GM19438 (cell line): ENCODE results near the gene DNAH8.

Source experiments
- ATAC-seq: cut with Tn5 transposase; IDR thresholded peaks from one replicate; pipeline ENCODE4 v1.9.1; 2021; ENCODE audit warnings: low read depth; ENCODE audit not compliant: unreplicated experiment

The DNAH8 gene

DNA sequence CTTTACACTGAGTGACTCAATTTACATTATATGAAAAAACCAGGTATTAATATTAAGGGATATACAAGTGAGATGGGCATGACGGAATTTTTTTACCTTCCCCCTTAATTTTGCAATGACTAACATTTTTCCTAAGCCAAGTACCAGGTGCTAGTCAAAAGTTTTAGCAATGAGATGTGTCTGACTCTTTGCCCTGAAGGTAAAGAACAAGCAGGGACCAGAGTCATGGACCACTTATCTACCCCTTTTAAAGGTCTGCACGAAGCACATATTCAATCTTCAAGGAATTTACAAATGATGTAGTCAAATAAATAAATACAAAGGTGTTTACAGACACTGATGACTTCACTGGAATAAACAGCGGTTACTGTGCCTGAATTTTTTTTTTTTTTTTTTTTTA is 13.6 kb upstream of the DNAH8 start:
- ATAC-seq: no peak

GRCh38 chr6:38702558-38703397 is 12.3 kb upstream of the DNAH8 start, which contains the start of gene GLO1:
GLO1 (minus strand) TSS chr6:38703145; CDS start chr6:38703054, 91 bp downstream.
- ATAC-seq: peak; percentile 97

DNA sequence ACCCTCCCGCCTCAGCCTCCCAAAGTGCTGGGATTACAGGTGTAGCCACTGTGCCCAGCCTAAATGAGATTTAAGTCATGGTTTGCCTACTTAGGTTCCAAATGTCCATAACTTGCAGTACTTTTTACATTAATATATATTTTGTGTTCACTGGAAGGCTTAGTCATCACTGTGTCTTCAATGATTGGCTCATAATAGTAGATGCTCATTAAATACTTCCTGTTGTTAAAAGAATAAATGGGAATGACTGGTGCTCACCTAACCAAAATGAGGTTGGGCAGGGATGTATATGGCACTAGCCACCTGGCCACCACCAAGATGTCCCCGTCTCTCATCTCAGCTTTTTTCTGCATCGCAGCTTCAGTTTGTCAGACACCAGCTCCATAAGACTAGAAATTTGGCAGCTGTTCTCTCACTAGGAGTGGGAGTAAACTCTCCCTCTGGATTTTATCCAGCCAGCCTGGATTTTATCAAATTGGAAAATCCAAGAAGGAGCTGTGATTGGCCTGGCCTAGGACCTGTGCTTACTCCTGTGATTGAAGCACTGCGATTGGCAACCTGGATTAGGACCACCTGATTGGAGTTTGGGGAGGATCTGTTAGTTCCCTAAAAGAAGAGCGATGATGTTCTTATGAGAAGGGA is 11.0 kb upstream of the DNAH8 start:
- no peak for ATAC-seq

DNA sequence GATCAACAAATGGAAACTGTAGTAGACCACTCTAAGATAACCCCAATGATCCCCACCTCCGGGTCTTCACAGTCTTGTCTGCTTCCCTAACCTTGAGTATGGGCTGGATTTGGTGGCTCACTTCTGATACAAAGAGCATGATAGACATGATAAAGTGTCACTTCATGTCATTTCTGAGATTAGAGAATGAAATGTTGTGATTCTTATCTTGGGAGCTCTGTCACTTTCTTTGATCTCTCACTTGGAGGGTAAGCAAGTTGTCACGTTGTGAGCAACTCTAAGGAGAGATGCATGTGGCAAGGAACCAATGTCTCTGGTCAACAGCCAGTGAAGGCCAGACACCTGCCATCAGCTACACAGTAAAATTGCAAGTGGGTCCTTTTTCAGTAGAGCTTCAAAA is 9.2 kb upstream of the DNAH8 start:
- ATAC-seq: no peak

DNA sequence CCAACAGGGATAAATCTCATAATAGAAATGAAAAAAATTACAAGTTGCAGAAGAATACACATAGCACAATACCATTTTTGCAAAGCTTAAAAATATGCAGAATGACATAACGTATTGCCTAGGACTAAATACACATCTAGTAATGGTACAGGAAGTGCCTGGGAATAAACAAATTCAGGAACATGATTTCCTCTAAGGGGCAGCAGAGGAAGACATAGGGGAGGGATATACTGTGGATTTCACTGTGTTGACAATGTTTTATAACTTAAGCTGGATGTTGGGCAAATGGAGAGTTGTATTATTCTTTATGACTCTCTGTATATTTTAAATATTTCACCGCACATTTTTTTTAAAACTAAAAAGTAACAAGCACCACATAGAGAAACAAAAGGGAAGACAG is 6.6 kb upstream of the DNAH8 start:
- no peak for ATAC-seq

DNA sequence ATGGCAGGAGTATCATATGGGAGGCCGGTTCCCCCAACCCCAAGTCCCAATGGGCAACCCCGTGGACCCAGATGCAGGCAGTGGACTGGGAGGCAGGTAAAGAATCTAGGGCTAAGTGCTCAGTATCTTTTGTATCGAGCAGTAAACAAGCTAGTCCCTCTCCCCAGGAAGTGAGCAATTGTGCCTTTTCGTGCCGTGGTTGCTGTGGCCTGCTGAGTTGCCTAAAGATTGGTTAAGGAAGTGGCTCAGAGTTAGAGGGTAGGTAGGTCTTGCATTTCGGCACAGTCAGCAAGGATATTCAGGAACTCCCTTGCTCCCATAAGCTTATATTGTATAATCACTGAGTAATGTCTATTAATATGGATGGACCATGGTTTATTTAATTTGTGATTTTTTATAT is 1.3 kb upstream of the DNAH8 start:
- no peak for ATAC-seq

DNA sequence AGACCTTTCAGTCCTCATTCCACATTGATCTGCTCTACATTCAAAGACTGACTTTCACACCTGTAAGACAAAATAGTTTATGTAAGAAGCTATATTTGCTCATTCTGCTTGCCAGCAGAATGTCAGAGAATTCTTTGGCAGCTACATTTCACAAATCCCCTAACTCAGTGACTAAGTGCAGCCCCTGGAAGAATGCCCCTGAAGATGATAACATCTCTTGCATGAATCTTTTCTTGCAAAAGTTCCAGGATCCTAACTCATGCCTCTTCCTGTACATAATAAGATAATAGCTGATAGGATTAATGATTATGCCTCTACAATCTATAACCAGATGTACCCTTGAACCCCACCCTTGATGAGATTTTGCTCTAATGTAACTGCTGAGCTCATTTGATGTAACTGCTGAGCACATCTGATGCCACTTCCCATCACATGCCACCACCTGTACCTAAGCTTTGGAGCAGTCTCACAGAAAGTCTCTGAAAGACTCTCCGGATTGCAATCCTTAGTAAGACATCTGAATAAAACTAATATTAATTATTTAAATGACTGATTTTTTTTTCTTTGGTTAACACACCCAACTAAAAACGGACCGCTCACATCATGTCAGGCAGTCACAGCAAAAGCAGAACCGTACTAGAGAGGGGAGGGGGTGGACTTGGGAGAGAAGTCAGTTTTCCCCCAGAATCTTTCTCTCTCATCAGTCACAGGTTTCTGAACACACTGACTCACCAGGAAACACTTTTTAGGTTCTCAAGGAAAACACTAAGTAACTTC is 684 bp upstream of the DNAH8 start:
- ATAC-seq: no peak

- ATAC-seq: no peak
Measured at GRCh38 chr6:38716825-38717224, 1.7 kb downstream of the DNAH8 start.

GRCh38 chr6:38719358-38719757 is 4.2 kb downstream of the DNAH8 start:
- ATAC-seq: no peak

DNA sequence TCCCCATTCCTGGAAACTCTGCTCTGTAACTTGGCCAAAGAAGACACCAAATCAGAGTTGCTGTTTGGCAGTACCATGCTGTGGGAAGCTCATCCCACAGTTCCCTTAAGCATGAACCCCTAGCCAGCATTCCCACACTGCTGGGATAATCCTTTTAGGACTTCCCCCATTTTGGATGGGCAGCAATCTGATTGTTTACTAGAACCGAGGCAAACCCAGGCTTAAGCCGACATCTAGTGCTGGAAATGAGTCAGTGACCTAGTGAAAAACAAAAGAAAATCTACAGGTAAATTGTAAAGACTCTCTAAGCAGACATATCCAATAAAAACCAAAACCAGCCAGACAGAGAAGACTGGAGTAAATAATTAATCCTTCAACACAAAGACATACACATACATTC is 5.2 kb downstream of the DNAH8 start:
- ATAC-seq: no peak

DNA sequence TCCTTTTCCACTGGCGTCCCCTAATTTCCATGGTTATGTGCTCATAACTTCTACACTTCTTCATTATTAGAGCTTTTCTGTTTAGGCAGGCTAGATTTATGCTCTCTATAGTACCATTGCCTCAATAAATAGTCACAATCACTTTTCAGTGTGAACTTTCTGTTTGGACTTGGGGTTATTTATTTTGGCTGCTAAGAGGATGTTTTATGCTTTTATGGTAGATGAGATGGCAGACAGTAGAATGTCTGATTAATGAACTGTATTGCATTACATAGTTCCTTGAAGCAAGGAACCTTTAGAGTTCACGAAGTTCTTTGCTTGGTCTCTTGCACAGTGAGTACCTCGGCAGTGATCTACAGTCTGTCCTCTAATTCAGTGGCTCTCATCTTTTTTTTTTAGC is 6.9 kb downstream of the DNAH8 start:
- no peak for ATAC-seq

GRCh38 chr6:38722727-38723334 is 7.7 kb downstream of the DNAH8 start:
- ATAC-seq: no peak

DNA sequence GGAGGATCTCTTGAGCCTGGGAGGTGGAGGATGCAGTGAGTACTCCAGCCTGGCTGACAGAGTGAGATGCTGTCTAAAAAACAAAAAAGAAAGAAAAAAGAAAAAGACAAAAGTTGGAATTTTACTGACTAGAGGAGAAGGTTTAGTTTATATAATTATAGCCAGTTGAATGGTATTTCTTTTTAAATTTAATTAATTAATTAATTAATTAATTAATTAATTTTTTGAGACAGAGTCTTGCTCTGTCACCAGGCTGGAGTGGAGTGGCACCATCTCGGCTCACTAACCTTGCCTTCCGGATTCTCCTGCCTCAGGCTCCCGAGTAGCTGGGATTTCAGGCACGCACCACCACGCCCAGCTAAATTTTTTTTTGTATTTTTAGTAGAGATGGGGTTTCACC is 8.7 kb downstream of the DNAH8 start:
- no peak for ATAC-seq

DNA sequence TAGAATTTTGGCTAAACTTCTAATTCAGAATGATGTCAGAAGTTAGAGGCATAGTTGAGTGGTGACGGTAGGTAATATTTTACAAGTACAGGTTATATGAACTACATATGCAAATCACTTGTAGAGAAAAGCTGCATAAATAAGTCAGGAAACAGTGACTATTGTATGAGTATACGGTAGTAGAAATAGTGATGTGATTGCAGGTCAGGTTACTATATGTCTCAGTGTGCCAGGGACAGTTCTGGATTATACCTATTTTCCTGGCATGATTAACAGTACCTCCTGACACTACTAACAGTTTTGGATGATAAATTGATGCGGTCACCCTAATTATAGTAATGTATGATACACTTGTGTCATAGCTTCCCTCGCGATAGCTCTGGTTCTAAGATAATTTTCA is 9.2 kb downstream of the DNAH8 start:
- no peak for ATAC-seq

GRCh38 chr6:38725414-38726183 is 10.5 kb downstream of the DNAH8 start:
- peak; percentile 72 for ATAC-seq

GRCh38 chr6:38728203-38728602 is 13.1 kb downstream of the DNAH8 start:
- no peak for ATAC-seq

GRCh38 chr6:38730140-38730862 is 15.2 kb downstream of the DNAH8 start:
- ATAC-seq: no peak

GRCh38 chr6:38736951-38737350 is 21.8 kb downstream of the DNAH8 start:
- no peak for ATAC-seq

GRCh38 chr6:38738261-38738660 is 23.1 kb downstream of the DNAH8 start:
- ATAC-seq: no peak

DNA sequence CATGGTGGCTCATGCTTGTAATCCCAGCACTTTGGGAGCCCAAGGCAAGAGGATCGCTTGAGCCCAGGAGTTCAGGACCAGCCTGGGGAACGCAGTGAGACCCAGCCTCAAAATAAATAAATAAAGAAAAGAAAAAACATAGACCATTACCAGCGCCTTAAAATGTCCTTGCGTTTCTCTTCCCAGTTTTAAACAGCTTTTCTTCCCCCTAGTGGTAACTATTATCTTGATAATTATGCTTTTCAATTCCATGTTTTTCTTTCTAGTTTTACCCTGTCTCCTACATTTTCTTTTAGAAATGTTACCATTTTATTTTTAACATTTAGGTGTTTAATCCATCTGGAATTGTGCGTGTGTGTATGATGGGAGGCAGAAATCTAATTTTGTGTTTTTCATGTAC is 24.4 kb downstream of the DNAH8 start:
- ATAC-seq: no peak
